ENCODE results near the gene ASB3.
"Not testable (repeated sequence)": the region's sequence is repeated elsewhere in the genome, so short reads cannot be mapped to it uniquely, and the experiment has no call there.

ASB3 gene

GRCh38 chr2:53739032-53739431 is 47.7 kb downstream of the ASB3 start:
- no peak for DNase-seq (ENCODE audit: low read depth in 2 of 2, low spot score in 1 of 2)

- no peak for DNase-seq (ENCODE audit: low read depth in 2 of 2, low spot score in 1 of 2)
Observed at GRCh38 chr2:53737091-53737490, 49.7 kb downstream of the ASB3 start.

GRCh38 chr2:53729143-53729762 is 57.5 kb downstream of the ASB3 start:
- no peak for DNase-seq (ENCODE audit: low read depth in 2 of 2, low spot score in 1 of 2)

- no peak for DNase-seq (ENCODE audit: low read depth in 2 of 2, low spot score in 1 of 2)
Observed at GRCh38 chr2:53727921-53728320, 58.8 kb downstream of the ASB3 start.

- DNase-seq (ENCODE audit: low read depth in 2 of 2, low spot score in 1 of 2) = no peak
Observed at GRCh38 chr2:53725662-53726061, 61.1 kb downstream of the ASB3 start.

GRCh38 chr2:53724536-53724935 is 62.2 kb downstream of the ASB3 start:
- DNase-seq (ENCODE audit: low read depth in 2 of 2, low spot score in 1 of 2) = no peak

- DNase-seq (ENCODE audit: low read depth in 2 of 2, low spot score in 1 of 2) = not testable (repeated sequence)
Observed at GRCh38 chr2:53720944-53721343, 65.8 kb downstream of the ASB3 start.

- no peak for DNase-seq (ENCODE audit: low read depth in 2 of 2, low spot score in 1 of 2)
Observed at GRCh38 chr2:53715568-53715967, 71.2 kb downstream of the ASB3 start.

GRCh38 chr2:53711271-53711780 is 75.4 kb downstream of the ASB3 start:
- no peak for DNase-seq (ENCODE audit: low read depth in 2 of 2, low spot score in 1 of 2)

- no peak for DNase-seq (ENCODE audit: low read depth in 2 of 2, low spot score in 1 of 2)
Observed at GRCh38 chr2:53708988-53709387, 77.8 kb downstream of the ASB3 start.

GRCh38 chr2:53701221-53701620 is 85.5 kb downstream of the ASB3 start:
- DNase-seq (ENCODE audit: low read depth in 2 of 2, low spot score in 1 of 2) = no peak

- DNase-seq (ENCODE audit: low read depth in 2 of 2, low spot score in 1 of 2) = no peak
Observed at GRCh38 chr2:53697686-53698085, 89.1 kb downstream of the ASB3 start.

GRCh38 chr2:53697092-53697491 is 89.7 kb downstream of the ASB3 start:
- no peak for DNase-seq (ENCODE audit: low read depth in 2 of 2, low spot score in 1 of 2)

- no peak for DNase-seq (ENCODE audit: low read depth in 2 of 2, low spot score in 1 of 2)
Observed at GRCh38 chr2:53695575-53695974, 91.2 kb downstream of the ASB3 start.

- no peak for DNase-seq (ENCODE audit: low read depth in 2 of 2, low spot score in 1 of 2)
Observed at GRCh38 chr2:53694096-53694771, 92.5 kb downstream of the ASB3 start.

- DNase-seq (ENCODE audit: low read depth in 2 of 2, low spot score in 1 of 2) = no peak
Observed at GRCh38 chr2:53690876-53691275, 95.9 kb downstream of the ASB3 start.

- DNase-seq (ENCODE audit: low read depth in 2 of 2, low spot score in 1 of 2) = no peak
Observed at GRCh38 chr2:53672881-53673522, 113.8 kb downstream of the ASB3 start.

GRCh38 chr2:53670331-53670730 is 116.4 kb downstream of the ASB3 start:
- DNase-seq (ENCODE audit: low read depth in 2 of 2, low spot score in 1 of 2) = no peak

- no peak for DNase-seq (ENCODE audit: low read depth in 2 of 2, low spot score in 1 of 2)
Observed at GRCh38 chr2:53668624-53669026, 118.1 kb downstream of the ASB3 start.

- not testable (repeated sequence) for DNase-seq (ENCODE audit: low read depth in 2 of 2, low spot score in 1 of 2)
Observed at GRCh38 chr2:53667130-53667529, 119.6 kb downstream of the ASB3 start.

GRCh38 chr2:53660886-53661285 is 125.9 kb downstream of the ASB3 start:
- DNase-seq (ENCODE audit: low read depth in 2 of 2, low spot score in 1 of 2) = no peak

GRCh38 chr2:53658474-53658873 is 128.3 kb downstream of the ASB3 start:
- DNase-seq (ENCODE audit: low read depth in 2 of 2, low spot score in 1 of 2) = not testable (repeated sequence)
